ENCODE data around the gene ASAP2.

DNA sequence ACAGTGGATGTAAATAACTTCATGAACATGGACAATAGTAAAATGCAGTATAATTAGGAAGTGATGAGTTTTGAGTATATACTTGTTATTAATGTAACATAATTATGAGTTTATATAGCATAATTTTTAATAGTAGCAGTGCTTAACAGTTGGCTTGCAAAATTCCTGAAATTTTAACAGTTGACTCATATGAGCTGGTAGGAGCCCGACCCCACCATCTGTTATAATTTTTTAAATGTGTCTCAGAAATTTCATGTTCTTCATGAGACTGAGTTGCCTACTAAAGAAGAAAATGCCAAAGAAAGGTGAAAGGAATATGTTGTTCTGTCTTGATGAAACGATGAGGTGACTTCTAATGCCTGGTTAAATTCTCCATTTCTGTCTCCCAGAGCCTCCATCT, 154.1 kb downstream of the ASAP2 start:
- TF ChIP-seq, protein P1, sequence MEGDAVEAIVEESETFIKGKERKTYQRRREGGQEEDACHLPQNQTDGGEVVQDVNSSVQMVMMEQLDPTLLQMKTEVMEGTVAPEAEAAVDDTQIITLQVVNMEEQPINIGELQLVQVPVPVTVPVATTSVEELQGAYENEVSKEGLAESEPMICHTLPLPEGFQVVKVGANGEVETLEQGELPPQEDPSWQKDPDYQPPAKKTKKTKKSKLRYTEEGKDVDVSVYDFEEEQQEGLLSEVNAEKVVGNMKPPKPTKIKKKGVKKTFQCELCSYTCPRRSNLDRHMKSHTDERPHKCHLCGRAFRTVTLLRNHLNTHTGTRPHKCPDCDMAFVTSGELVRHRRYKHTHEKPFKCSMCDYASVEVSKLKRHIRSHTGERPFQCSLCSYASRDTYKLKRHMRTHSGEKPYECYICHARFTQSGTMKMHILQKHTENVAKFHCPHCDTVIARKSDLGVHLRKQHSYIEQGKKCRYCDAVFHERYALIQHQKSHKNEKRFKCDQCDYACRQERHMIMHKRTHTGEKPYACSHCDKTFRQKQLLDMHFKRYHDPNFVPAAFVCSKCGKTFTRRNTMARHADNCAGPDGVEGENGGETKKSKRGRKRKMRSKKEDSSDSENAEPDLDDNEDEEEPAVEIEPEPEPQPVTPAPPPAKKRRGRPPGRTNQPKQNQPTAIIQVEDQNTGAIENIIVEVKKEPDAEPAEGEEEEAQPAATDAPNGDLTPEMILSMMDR (conservative IDR thresholded peaks at IDR 0.05) = no peak
- no peak for TF ChIP-seq EZH2 (IDR thresholded peaks at IDR 0.05; ENCODE audit: low read depth)

All from PC-9 (cell line).